Measurements from ENCODE around the gene TRAPPC4. TPM values are rescaled to one million over a fixed set of nuclear protein-coding genes. Genes with fewer than 3 reads are reported as not detected.
"Not testable (repeated sequence)": the region's sequence is repeated elsewhere in the genome, so short reads cannot be mapped to it uniquely, and the experiment has no call there.

The TRAPPC4 gene
- total and polyA plus RNA-seq, 8 donors = 13.4 to 81.4 (median 31.8) TPM

- TF ChIP-seq POLR2AphosphoS5 (IDR thresholded peaks at IDR 0.05) (peak in 2 of 3 donors; percentile 47 to 57), POLR2A (IDR thresholded peaks at IDR 0.05) (no peak), EP300 (IDR thresholded peaks at IDR 0.05) (no peak)
- 26 to 48% (median 37%) methylated on average over 10 of the region's 10 CpGs for WGBS, 5 donors
- Histone ChIP-seq H3K27me3 (no peaks in the 10 kb centered on the region), H3K36me3 (peaks cover 10 to 35% (median 32%) of the 10 kb centered on the region in 4 donors), H3K27ac (peak overlapping the region; percentile 79 to 93 (median 92)), H3K4me3 (peak overlapping the region; percentile 60 to 85 (median 72)), H3K9me3 (no peaks in the 10 kb centered on the region), H3K4me1 (peaks cover 25 to 60% (median 54%) of the 10 kb centered on the region in 4 donors)
- peak; percentile 78 for DNase-seq
- intact Hi-C loops (cut with DNase I; ENCODE audit: low total_unique reads) = no loop called here
Measured at GRCh38 chr11:119029340-119030028, 10.9 kb downstream of the TRAPPC4 start.

GRCh38 chr11:119030029-119030328 is 11.4 kb downstream of the TRAPPC4 start:
- 1 to 5% (median 4%) methylated on average over 9 to 13 of the region's 13 CpGs for WGBS, 5 donors
- Histone ChIP-seq H3K9me3 (no peaks in the 10 kb centered on the region), H3K36me3 (peaks cover 5 to 30% (median 27%) of the 10 kb centered on the region in 4 donors), H3K4me3 (peak overlapping the region; percentile 60 to 85 (median 72)), H3K4me1 (peaks cover 20 to 55% (median 49%) of the 10 kb centered on the region in 4 donors), H3K27me3 (no peaks in the 10 kb centered on the region), H3K27ac (peak overlapping the region; percentile 79 to 93 (median 92))
- no peak for TF ChIP-seq POLR2A (IDR thresholded peaks at IDR 0.05)
- TF ChIP-seq EP300 (IDR thresholded peaks at IDR 0.05) = no peak
- TF ChIP-seq CTCF (IDR thresholded peaks at IDR 0.05) = no peak
- TF ChIP-seq POLR2AphosphoS5 (IDR thresholded peaks at IDR 0.05) = no peak
- no peak for DNase-seq
- intact Hi-C loops (cut with DNase I; ENCODE audit: low total_unique reads) = no loop called here

GRCh38 chr11:119030329-119031047 is 11.9 kb downstream of the TRAPPC4 start, which contains the start of gene SLC37A4:
Gene SLC37A4 (minus strand): TSS chr11:119030877.
- WGBS, 5 donors = 0% methylated on average over 38 to 67 of the region's 67 CpGs
- Histone ChIP-seq H3K4me3 (peak within 1 kb of the TSS; percentile 60 to 85 (median 72)), H3K27me3 (no peaks in the 10 kb centered on the region), H3K9me3 (no peaks in the 10 kb centered on the region), H3K27ac (peak within 1 kb of the TSS; percentile 79 to 93 (median 92)), H3K36me3 (peaks cover 4 to 25% (median 22%) of the 10 kb centered on the region in 4 donors), H3K4me1 (peaks cover 19 to 50% (median 44%) of the 10 kb centered on the region in 4 donors)
- DNase-seq = peak; percentile 99
- TF ChIP-seq CTCF (IDR thresholded peaks at IDR 0.05) (peak in 4 of 7 experiments; percentile 83 to 97 (median 86)), EP300 (IDR thresholded peaks at IDR 0.05) (no peak), POLR2AphosphoS5 (IDR thresholded peaks at IDR 0.05) (peak; percentile 69 to 95 (median 89))
- intact Hi-C loops (cut with DNase I; ENCODE audit: low total_unique reads) = no loop called here

DNA sequence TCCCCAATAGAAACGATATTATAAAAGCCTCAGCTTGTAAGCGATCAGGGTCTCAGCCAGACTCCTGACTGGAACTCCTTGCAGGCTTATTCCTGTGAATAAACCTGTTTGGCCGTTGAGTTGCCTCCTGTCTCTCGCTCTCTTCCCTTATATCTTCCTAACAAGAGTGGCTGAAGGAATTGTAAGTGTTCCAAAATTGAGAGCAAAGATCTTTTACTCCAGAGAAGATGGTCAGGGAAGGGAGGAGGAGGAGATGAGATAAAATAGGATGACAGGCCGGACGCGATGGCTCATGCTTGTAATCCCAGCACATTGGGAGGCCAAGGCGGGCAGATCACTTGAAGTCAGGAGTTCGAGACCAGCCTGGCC is 13.3 kb downstream of the TRAPPC4 start:
- WGBS, 5 donors = 74 to 86% (median 78%) methylated on average over 8 to 9 of the region's 9 CpGs
- DNase-seq = no peak
- H3K4me1 ChIP-seq = peaks cover 19 to 38% (median 36%) of the 10 kb centered on the region in 4 donors
- intact Hi-C loops (cut with DNase I; ENCODE audit: low total_unique reads) = no loop called here
- no peak overlapping the region for H3K27ac ChIP-seq
- H3K27me3 ChIP-seq = no peaks in the 10 kb centered on the region
- TF ChIP-seq POLR2A (IDR thresholded peaks at IDR 0.05) (no peak), POLR2AphosphoS5 (IDR thresholded peaks at IDR 0.05) (no peak), CTCF (IDR thresholded peaks at IDR 0.05) (no peak), EP300 (IDR thresholded peaks at IDR 0.05) (no peak)
- no peaks in the 10 kb centered on the region for H3K9me3 ChIP-seq
- H3K36me3 ChIP-seq = peaks cover 0 to 11% (median 8%) of the 10 kb centered on the region in 4 donors
- H3K4me3 ChIP-seq = no peak overlapping the region

- intact Hi-C loops (cut with DNase I; ENCODE audit: low total_unique reads); H3K27ac ChIP-seq; H3K9me3 ChIP-seq; DNase-seq; H3K36me3 ChIP-seq; H3K27me3 ChIP-seq; H3K4me3 ChIP-seq: not testable (repeated sequence)
- 76 to 86% (median 83%) methylated on average over 10 of the region's 10 CpGs for WGBS, 5 donors
- peaks cover 17 to 24% (median 21%) of the 10 kb centered on the region in 4 donors for H3K4me1 ChIP-seq
Measured at GRCh38 chr11:119033421-119033820, 14.9 kb downstream of the TRAPPC4 start.
